Activated B cell treated with CpG ODN at 0.5 μM for 24 hours (primary cell): Measurements from ENCODE around the gene SEMA4C. TPM values are rescaled to one million over a fixed set of nuclear protein-coding genes. Genes with fewer than 3 reads are reported as not detected.

Source experiments
- ATAC-seq: fragments of 200-7000 bp; cut with Tn5 transposase; one replicate; pipeline ENCODE4 v1.10.0; 2021; ENCODE audit warnings: low read depth, mild to moderate bottlenecking, moderate library complexity
- CTCF ChIA-PET: fragments of 350-600 bp; sonication (Branson Sonifier 250); formaldehyde crosslinking; loops from one replicate; lab custom pipeline; 2021; ENCODE audit warnings: antibody characterized with exemption; lab: Charles Lee
- POLR2A ChIA-PET: fragments of 350-600 bp; sonication (Branson Sonifier 250); formaldehyde crosslinking; loops from one replicate; lab custom pipeline; 2021; ENCODE audit warnings: antibody characterized with exemption; lab: Charles Lee
- DNase-seq: peaks from one replicate; pipeline ENCODE4 v3.0.0; 2022
- H3K27ac Mint-ChIP-seq: one replicate; pipeline ENCODE4 v1.8.0; 2020; ENCODE audit warnings: mixed read lengths
- H3K27me3 Mint-ChIP-seq: one replicate; pipeline ENCODE4 v1.8.0; 2021; ENCODE audit warnings: mixed read lengths
- H3K36me3 Mint-ChIP-seq: one replicate; pipeline ENCODE4 v1.8.0; 2021; ENCODE audit warnings: low read depth, mixed read lengths
- H3K4me1 Mint-ChIP-seq: one replicate; pipeline ENCODE4 v1.8.0; 2021; ENCODE audit warnings: mixed read lengths
- H3K4me3 Mint-ChIP-seq: one replicate; pipeline ENCODE4 v1.8.0; 2020; ENCODE audit warnings: mild to moderate bottlenecking, mixed read lengths
- H3K9me3 Mint-ChIP-seq: one replicate; pipeline ENCODE4 v1.8.0; 2020; ENCODE audit warnings: mixed read lengths
- intact Hi-C: fragments of 100-400 bp; cut with micrococcal nuclease; formaldehyde crosslinking; loops from one replicate; pipeline ENCODE4 v1.15.1; 2024
- total RNA-seq: library from RNA; stranded (reverse); gene quantifications from 2 replicates; pipeline ENCODE4 v1.2.3, GENCODE V29; 2022
- TF ChIP-seq, protein P1 (sequence below): fragments of 200-600 bp; IDR thresholded peaks from one replicate; pipeline ENCODE4 v1.8.0; 2022; ENCODE audit warnings: antibody characterized with exemption, mild to moderate bottlenecking

SEMA4C gene
- total RNA-seq, 1 donor from 2014 or later: 0.55 TPM

DNA sequence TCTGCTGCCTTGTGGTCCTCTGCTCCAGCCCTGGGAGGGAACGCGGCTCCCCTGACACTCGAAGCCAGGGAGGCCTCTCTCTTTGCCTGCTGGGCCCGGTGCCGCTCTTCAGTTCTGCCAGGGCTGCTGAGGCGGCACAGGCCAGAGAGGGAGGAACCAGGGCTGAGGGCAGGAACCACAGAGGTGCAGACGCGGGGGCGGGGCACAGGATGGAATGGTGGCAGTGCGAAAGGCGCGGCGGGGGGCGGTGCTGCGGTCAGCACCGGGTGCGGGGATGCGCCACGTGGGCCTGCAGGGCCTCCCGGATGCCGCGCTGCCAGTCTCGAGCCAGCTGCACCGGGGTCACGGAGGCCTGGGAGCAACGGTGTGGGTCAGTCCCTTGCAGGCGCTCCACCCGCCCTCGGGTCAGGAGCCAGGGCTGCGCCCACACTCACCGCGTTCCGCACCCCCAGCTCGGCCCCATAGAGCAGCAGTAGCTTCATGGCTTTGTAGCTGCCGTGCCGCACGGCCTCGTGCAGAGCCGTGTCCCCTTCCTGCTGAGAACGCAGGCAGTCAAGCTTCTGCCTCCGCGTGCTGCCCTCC lies 30.5 kb downstream of the SEMA4C start:
- Mint-ChIP-seq H3K9me3 (no peaks in the 10 kb centered on the region), H3K27me3 (no peaks in the 10 kb centered on the region), H3K4me1 (peaks cover 16% of the 10 kb centered on the region), H3K4me3 (peak overlapping the region; percentile 56), H3K27ac (no peak overlapping the region), H3K36me3 (peaks cover 16% of the 10 kb centered on the region)
- TF ChIP-seq, protein P1, sequence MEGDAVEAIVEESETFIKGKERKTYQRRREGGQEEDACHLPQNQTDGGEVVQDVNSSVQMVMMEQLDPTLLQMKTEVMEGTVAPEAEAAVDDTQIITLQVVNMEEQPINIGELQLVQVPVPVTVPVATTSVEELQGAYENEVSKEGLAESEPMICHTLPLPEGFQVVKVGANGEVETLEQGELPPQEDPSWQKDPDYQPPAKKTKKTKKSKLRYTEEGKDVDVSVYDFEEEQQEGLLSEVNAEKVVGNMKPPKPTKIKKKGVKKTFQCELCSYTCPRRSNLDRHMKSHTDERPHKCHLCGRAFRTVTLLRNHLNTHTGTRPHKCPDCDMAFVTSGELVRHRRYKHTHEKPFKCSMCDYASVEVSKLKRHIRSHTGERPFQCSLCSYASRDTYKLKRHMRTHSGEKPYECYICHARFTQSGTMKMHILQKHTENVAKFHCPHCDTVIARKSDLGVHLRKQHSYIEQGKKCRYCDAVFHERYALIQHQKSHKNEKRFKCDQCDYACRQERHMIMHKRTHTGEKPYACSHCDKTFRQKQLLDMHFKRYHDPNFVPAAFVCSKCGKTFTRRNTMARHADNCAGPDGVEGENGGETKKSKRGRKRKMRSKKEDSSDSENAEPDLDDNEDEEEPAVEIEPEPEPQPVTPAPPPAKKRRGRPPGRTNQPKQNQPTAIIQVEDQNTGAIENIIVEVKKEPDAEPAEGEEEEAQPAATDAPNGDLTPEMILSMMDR: no peak
- peak; percentile 73 for DNase-seq
- ATAC-seq: peak; percentile 98
- ChIA-PET CTCF (interaction anchor here (0.6 to 0.9 kb wide), 2 partner anchors 19 to 23 kb away, joined by 3 read pairs; partner anchors contain the start of genes ANKRD39 and CNNM3), POLR2A (interaction anchor here (1.6 to 2.0 kb wide), 2 partner anchors 18 to 23 kb away, joined by 8 to 14 read pairs; partner anchors contain the start of genes ANKRD39 and CNNM3)
- intact Hi-C loops: loop anchor here (1.0 kb wide), 2 partner anchors 19 to 30 kb away; partner anchors contain the start of gene ANKRD39

DNA sequence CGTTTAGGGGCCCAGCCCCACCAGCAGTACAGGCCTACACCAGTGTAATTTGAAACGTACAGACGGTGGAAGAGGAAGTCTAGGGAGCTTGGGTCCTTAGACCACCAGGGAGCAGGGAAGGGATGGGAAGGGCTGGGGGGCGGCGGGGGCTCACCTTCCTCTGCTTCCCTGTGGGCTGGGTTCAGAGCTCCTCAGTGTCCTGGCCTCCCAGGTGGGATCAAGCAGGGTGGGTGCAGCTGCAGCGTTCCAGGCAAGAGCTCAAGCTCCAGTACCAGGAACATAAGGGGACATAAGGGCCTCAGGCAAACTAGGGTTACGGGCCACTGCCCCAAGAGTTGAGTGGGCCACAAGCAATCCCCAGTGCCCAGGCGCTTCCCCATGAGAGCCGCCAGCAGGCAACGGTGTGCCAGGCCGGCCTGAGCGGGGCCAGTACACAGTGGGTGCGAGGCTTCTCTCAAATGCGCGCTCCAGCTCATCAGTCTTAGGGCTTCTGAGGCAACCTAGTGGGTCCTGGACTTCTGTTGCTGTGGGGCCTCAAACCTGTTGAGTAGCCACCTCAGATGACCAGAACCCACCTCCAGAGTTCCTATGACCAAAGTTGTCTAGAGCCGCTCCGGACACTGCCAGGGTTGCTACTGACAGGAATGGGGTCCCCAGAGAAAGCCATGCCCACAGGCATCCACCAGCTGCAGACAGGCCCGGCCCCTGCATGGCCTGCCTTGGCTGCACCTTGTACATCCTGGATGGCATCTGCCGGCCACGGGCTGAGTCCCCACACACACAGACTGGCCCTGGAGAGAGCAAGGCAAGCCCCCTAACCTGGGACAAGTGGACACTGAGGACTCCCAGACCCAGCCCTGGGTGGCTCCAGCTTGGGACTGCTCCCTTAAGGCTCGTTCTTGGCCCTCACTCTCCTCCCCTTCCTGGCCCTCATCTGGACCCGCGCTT lies 31.3 kb downstream of the SEMA4C start:
- Mint-ChIP-seq H3K9me3 (no peaks in the 10 kb centered on the region), H3K27ac (no peak overlapping the region), H3K36me3 (peaks cover 20% of the 10 kb centered on the region), H3K4me1 (peaks cover 18% of the 10 kb centered on the region), H3K27me3 (no peaks in the 10 kb centered on the region), H3K4me3 (peak overlapping the region; percentile 56)
- ChIA-PET POLR2A (interaction anchor here (0.5 to 1.6 kb wide), 3 partner anchors 13 to 32 kb away, joined by 3 to 8 read pairs (median 3); partner anchors contain the start of gene CNNM3), CTCF (interaction anchor here (0.9 kb wide), 1 partner anchor 19 kb away, joined by 3 read pairs; the partner anchor contains the start of gene ANKRD39)
- TF ChIP-seq, protein P1: no peak
- no peak for ATAC-seq
- DNase-seq: no peak
- intact Hi-C loops: loop anchor here (1.0 kb wide), 2 partner anchors 20 to 31 kb away; partner anchors contain the start of gene ANKRD39

DNA sequence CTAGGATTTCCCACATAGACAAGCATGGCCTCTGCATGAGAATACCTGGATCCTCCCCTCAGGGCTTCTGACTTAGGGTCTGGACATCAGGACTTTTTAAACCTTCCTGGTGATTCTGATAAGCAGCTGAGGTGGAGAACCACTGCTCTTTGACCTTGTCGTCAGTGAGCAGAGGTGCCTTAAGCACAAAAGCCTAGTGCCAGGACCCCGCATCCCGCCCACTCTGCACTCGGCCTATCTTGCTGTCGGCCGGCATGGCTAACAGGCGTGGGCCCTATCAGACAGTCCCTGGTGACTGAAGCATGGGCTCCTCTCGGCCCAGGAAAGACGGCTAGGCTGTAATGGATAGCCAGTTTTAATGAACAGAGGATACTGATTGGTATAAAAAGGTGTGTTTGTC lies 32.3 kb downstream of the SEMA4C start:
- POLR2A ChIA-PET: interaction anchor here (0.5 to 1.1 kb wide), 2 partner anchors 14 to 31 kb away, joined by 3 read pairs; no protein-coding TSS in a partner anchor
- H3K27ac Mint-ChIP-seq: no peak overlapping the region
- CTCF ChIA-PET: no interaction called here

DNA sequence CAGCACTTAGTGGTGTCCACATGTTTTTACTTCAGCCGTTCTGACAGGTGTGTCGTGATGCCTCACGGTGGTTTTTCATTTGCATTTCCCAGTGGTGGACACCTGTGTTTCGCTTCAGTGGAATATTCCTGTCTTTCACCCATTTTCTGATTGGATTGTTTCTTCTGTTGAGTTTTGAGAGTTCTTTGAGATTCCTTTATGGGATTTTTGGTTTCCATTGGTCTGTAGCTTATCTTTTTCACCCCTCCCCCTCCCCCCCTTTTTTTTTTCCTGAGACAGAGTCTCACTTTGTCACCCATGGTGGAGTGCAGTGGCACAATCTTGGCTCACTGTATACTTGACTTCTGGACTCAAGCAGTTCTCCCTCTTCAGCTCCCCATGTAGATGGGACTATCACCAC lies 34.0 kb downstream of the SEMA4C start:
- ATAC-seq: no peak
- TF ChIP-seq, protein P1: no peak
- Mint-ChIP-seq H3K27me3 (no peaks in the 10 kb centered on the region), H3K27ac (no peak overlapping the region), H3K36me3 (peaks cover 43% of the 10 kb centered on the region), H3K9me3 (no peaks in the 10 kb centered on the region), H3K4me3 (no peak overlapping the region), H3K4me1 (peaks cover 25% of the 10 kb centered on the region)
- intact Hi-C loops: no loop called here
- ChIA-PET POLR2A (interaction anchor here (0.6 kb wide), 1 partner anchor 62 kb away, joined by 4 read pairs; no protein-coding TSS in a partner anchor), CTCF (no interaction called here)
- no peak for DNase-seq

More for the DNA sequence above, 32.3 kb downstream of the SEMA4C start:
- Mint-ChIP-seq H3K27me3 (no peaks in the 10 kb centered on the region), H3K4me3 (no peak overlapping the region), H3K9me3 (no peaks in the 10 kb centered on the region), H3K4me1 (peaks cover 25% of the 10 kb centered on the region), H3K36me3 (peaks cover 30% of the 10 kb centered on the region)
- intact Hi-C loops: no loop called here
- TF ChIP-seq, protein P1: no peak
- no peak for DNase-seq
- ATAC-seq: no peak
